Common myeloid progenitor, CD34-positive (primary cell): Measurements from ENCODE around the gene ADCY9.

Experiments
- CTCF ChIA-PET: fragments of 350-600 bp; sonication (Branson Sonifier 250); formaldehyde crosslinking; loops from one replicate; lab custom pipeline; 2021; ENCODE audit warnings: antibody characterized with exemption; lab: Charles Lee
- POLR2A ChIA-PET: fragments of 350-600 bp; sonication (Branson Sonifier 250); formaldehyde crosslinking; loops from one replicate; lab custom pipeline; 2021; ENCODE audit warnings: antibody characterized with exemption; lab: Charles Lee
- DNase-seq, 3 donors: peaks; one replicate each; pipeline versions ENCODE4 v3.0.0 to v3.0.0-alpha.2; 2013
- H3K27ac ChIP-seq, 2 experiments: 1 replicate in 1 of 2; 2 replicates in 1 of 2; pipeline ENCODE4 v1.7.0; 2013; ENCODE audit warnings: inconsistent platforms in 2 of 2, low read length in 2 of 2, mild to moderate bottlenecking in 2 of 2, low read depth in 1 of 2, moderate library complexity in 1 of 2; ENCODE audit not compliant: severe bottlenecking in 2 of 2, insufficient read depth in 1 of 2, poor library complexity in 1 of 2
- H3K27me3 ChIP-seq, 5 experiments: replicated peaks in 2 of 5; 1 replicate in 3 of 5; 2 replicates in 2 of 5; pipeline versions ENCODE4 v1.6.1 to v1.7.0; 2013; ENCODE audit warnings: low read length in 4 of 5, mild to moderate bottlenecking in 2 of 5, moderate library complexity in 2 of 5, inconsistent platforms in 1 of 5; ENCODE audit not compliant: insufficient read depth in 5 of 5, control insufficient read depth in 4 of 5
- H3K36me3 ChIP-seq, 4 experiments: 1 replicate in 2 of 4; 2 replicates in 2 of 4; pipeline versions ENCODE4 v1.6.1 to v1.7.0; 2013; ENCODE audit warnings: low read length in 3 of 4, control low read depth in 1 of 4, mild to moderate bottlenecking in 1 of 4; ENCODE audit not compliant: control insufficient read depth in 4 of 4, insufficient read depth in 4 of 4
- H3K4me1 ChIP-seq, 4 experiments: 1 replicate in 3 of 4; 2 replicates in 1 of 4; pipeline versions ENCODE4 v1.6.1 to v1.7.1; 2013; ENCODE audit warnings: low read length in 3 of 4, mild to moderate bottlenecking in 3 of 4, control low read depth in 1 of 4, inconsistent platforms in 1 of 4, moderate library complexity in 1 of 4; ENCODE audit not compliant: control insufficient read depth in 4 of 4, insufficient read depth in 4 of 4; ENCODE audit errors: control extremely low read depth in 1 of 4
- H3K4me3 ChIP-seq, 7 experiments: 1 replicate in 4 of 7; 2 replicates in 3 of 7; pipeline versions ENCODE4 v1.5.1 to v1.7.0; 2013; ENCODE audit warnings: mild to moderate bottlenecking in 7 of 7, low read length in 6 of 7, moderate library complexity in 6 of 7, inconsistent platforms in 2 of 7, low read depth in 2 of 7, control low read depth in 1 of 7; ENCODE audit not compliant: insufficient read depth in 4 of 7, control insufficient read depth in 1 of 7; ENCODE audit errors: extremely low read depth in 1 of 7
- H3K9me3 ChIP-seq, 5 experiments: 1 replicate in 4 of 5; 2 replicates in 1 of 5; pipeline versions ENCODE4 v1.6.1 to v1.7.1; 2013; ENCODE audit warnings: low read length in 4 of 5, mild to moderate bottlenecking in 2 of 5, inconsistent platforms in 1 of 5, low read depth in 1 of 5, moderate library complexity in 1 of 5; ENCODE audit not compliant: control insufficient read depth in 4 of 5, insufficient read depth in 2 of 5; ENCODE audit errors: control extremely low read depth in 1 of 5
- WGBS: methylation state at CpG from one replicate; pipeline ENCODE4 v1.1.5; 2013; ENCODE audit not compliant: insufficient coverage; 5-methylcytosine and 5-hydroxymethylcytosine counted together

The ADCY9 gene

GRCh38 chr16:3971261-3971660, 145.0 kb downstream of the ADCY9 start:
- no peaks in the 10 kb centered on the region for H3K27me3 ChIP-seq
- no peaks in the 10 kb centered on the region for H3K4me1 ChIP-seq
- 90% methylated on average over 7 of the region's 9 CpGs for WGBS
- peaks cover 0 to under 1% (median 0%) of the 10 kb centered on the region in 4 experiments for H3K36me3 ChIP-seq
- ChIA-PET CTCF (no interaction called here), POLR2A (no interaction called here)
- no peak overlapping the region for H3K4me3 ChIP-seq
- no peak for DNase-seq
- H3K27ac ChIP-seq = no peak overlapping the region
- H3K9me3 ChIP-seq = peaks cover 0 to 3% (median 0%) of the 10 kb centered on the region in 5 experiments

- Histone ChIP-seq H3K9me3 (peaks cover 0 to 14% (median 0%) of the 10 kb centered on the region in 5 experiments), H3K27me3 (peaks cover 0 to 6% (median 3%) of the 10 kb centered on the region in 5 experiments), H3K4me3 (no peak overlapping the region), H3K4me1 (no peaks in the 10 kb centered on the region), H3K27ac (no peak overlapping the region), H3K36me3 (peaks cover 0 to 9% (median 2%) of the 10 kb centered on the region in 4 experiments)
- no peak for DNase-seq
- CTCF ChIA-PET = no interaction called here
- POLR2A ChIA-PET = no interaction called here
- WGBS = 100% methylated on average over 5 of the region's 8 CpGs
These were observed 147.7 kb downstream of the ADCY9 start for GRCh38 chr16:3968551-3968950.

GRCh38 chr16:3966681-3967080, 149.6 kb downstream of the ADCY9 start:
- Histone ChIP-seq H3K27ac (no peak overlapping the region), H3K4me3 (no peak overlapping the region), H3K27me3 (peaks cover 4 to 17% (median 9%) of the 10 kb centered on the region in 5 experiments), H3K9me3 (peaks cover 0 to 16% (median 1%) of the 10 kb centered on the region in 5 experiments), H3K36me3 (peaks cover 0 to 9% (median 2%) of the 10 kb centered on the region in 4 experiments), H3K4me1 (peaks cover 0 to 7% (median 3%) of the 10 kb centered on the region in 4 experiments)
- POLR2A ChIA-PET = no interaction called here
- CTCF ChIA-PET = no interaction called here
- WGBS = 98% methylated on average over 24 of the region's 24 CpGs
- DNase-seq = no peak

GRCh38 chr16:3965781-3966582, 150.3 kb downstream of the ADCY9 start:
- Histone ChIP-seq H3K36me3 (peaks cover 0 to 9% (median 2%) of the 10 kb centered on the region in 4 experiments), H3K27ac (no peak overlapping the region), H3K27me3 (peaks cover 4 to 23% (median 9%) of the 10 kb centered on the region in 5 experiments), H3K9me3 (peaks cover 0 to 16% (median 1%) of the 10 kb centered on the region in 5 experiments), H3K4me3 (no peak overlapping the region), H3K4me1 (peaks cover 0 to 7% (median 5%) of the 10 kb centered on the region in 4 experiments)
- ChIA-PET CTCF (interaction anchor here (0.9 kb wide), 1 partner anchor 16 kb away, joined by 3 read pairs; no protein-coding TSS in a partner anchor), POLR2A (no interaction called here)
- WGBS = 98% methylated on average over 50 of the region's 50 CpGs
- DNase-seq = no peak

GRCh38 chr16:3965306-3965705, 150.9 kb downstream of the ADCY9 start:
- ChIA-PET CTCF (interaction anchor here (0.9 kb wide), 1 partner anchor 17 kb away, joined by 3 read pairs; no protein-coding TSS in a partner anchor), POLR2A (no interaction called here)
- Histone ChIP-seq H3K9me3 (peaks cover 0 to 16% (median 1%) of the 10 kb centered on the region in 5 experiments), H3K4me1 (peaks cover 0 to 11% (median 7%) of the 10 kb centered on the region in 4 experiments), H3K27ac (no peak overlapping the region), H3K36me3 (peaks cover 0 to 9% (median 2%) of the 10 kb centered on the region in 4 experiments), H3K27me3 (peaks cover 4 to 23% (median 9%) of the 10 kb centered on the region in 5 experiments), H3K4me3 (no peak overlapping the region)
- WGBS = 96% methylated on average over 14 of the region's 15 CpGs
- no peak for DNase-seq

- 97% methylated on average over 25 of the region's 28 CpGs for WGBS
- Histone ChIP-seq H3K27ac (no peak overlapping the region), H3K27me3 (peaks cover 4 to 25% (median 9%) of the 10 kb centered on the region in 5 experiments), H3K36me3 (peaks cover 0 to 9% (median 2%) of the 10 kb centered on the region in 4 experiments), H3K4me3 (no peak overlapping the region), H3K4me1 (peaks cover 0 to 11% (median 8%) of the 10 kb centered on the region in 4 experiments), H3K9me3 (peaks cover 0 to 16% (median 1%) of the 10 kb centered on the region in 5 experiments)
- no peak for DNase-seq
- POLR2A ChIA-PET = no interaction called here
- CTCF ChIA-PET = interaction anchor here (1.0 kb wide), 1 partner anchor 42 kb away, joined by 3 read pairs; no protein-coding TSS in a partner anchor
These were observed 151.5 kb downstream of the ADCY9 start for GRCh38 chr16:3964686-3965290.
